Stimulated activated CD4-positive, alpha-beta T cell treated with anti-CD3 and anti-CD28 coated beads, Interleukin-2, amount 100 ng/mL, for 24 hours (primary cell): ENCODE results near the gene RUSC2.

ENCODE experiments used
- DNase-seq, 2 donors: peaks; one replicate each; pipeline ENCODE4 v3.0.0-alpha.2; 2020

The RUSC2 gene, protein sequence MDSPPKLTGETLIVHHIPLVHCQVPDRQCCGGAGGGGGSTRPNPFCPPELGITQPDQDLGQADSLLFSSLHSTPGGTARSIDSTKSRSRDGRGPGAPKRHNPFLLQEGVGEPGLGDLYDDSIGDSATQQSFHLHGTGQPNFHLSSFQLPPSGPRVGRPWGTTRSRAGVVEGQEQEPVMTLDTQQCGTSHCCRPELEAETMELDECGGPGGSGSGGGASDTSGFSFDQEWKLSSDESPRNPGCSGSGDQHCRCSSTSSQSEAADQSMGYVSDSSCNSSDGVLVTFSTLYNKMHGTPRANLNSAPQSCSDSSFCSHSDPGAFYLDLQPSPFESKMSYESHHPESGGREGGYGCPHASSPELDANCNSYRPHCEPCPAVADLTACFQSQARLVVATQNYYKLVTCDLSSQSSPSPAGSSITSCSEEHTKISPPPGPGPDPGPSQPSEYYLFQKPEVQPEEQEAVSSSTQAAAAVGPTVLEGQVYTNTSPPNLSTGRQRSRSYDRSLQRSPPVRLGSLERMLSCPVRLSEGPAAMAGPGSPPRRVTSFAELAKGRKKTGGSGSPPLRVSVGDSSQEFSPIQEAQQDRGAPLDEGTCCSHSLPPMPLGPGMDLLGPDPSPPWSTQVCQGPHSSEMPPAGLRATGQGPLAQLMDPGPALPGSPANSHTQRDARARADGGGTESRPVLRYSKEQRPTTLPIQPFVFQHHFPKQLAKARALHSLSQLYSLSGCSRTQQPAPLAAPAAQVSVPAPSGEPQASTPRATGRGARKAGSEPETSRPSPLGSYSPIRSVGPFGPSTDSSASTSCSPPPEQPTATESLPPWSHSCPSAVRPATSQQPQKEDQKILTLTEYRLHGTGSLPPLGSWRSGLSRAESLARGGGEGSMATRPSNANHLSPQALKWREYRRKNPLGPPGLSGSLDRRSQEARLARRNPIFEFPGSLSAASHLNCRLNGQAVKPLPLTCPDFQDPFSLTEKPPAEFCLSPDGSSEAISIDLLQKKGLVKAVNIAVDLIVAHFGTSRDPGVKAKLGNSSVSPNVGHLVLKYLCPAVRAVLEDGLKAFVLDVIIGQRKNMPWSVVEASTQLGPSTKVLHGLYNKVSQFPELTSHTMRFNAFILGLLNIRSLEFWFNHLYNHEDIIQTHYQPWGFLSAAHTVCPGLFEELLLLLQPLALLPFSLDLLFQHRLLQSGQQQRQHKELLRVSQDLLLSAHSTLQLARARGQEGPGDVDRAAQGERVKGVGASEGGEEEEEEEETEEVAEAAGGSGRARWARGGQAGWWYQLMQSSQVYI (N-terminal part only)

DNA sequence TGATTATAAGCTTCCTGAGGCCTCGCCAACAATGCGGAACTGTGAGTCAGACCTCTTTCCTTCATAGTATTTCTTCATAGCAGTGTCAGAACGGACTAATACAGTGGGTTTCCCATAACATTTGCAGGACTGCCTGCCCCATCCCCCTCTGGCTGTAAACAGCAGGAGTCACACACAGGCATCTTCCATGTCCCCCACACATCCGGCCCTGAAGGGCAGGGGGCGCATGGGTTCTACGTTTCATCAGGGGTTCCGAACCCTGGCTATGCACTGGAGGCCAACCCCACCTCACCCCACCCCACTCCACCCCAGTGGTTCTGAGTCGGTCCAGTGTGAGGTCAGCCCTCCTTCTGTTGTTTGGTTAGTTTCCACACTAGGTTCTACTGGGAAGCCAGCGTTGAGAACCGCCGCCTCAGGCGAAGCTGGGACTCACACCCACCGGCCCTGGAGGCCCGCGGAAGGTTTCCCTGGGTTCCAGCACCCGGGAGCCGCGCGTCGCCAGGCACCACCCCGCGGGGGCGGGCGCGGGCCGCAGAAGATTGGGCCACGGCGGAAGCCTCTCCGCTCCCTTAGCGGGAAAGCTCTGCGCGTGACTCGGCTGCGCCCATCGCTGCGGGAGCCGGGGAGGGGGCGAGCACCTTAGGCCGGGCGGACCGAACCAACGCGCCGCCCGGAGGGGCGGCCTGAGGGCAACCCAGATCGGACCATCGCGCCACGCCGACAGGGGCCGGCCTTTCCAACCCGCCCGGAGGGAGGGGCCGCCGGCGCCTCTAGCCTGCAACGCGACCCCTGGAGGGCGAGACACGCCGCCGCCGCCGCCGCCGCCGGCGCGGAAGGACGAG is at the start of gene RUSC2:
RUSC2 (plus strand) TSS at position 799 of the 842 bp plus-strand sequence. CDS start 56,411 bp downstream, outside the sequence.
- peak; percentile 50 to 73 for DNase-seq

DNA sequence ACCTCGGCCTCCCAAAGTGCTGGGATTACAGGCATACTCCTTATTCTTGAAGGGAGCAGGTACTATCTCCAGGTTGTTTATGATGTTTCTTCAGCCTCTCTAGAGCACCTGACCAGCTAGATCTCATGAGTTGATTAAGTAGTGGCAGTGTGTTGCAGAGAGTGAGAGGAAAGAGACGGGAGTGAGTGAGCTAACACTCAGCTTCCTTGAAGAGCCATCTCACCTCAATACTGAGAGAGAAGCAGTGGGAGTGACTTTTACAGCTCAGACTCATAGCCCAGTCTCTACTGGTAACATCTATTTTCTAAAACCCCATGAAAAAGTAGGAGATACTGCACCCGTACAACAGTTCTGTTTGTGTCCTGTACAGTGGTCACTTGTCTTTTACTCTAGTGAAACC is 43.9 kb upstream of the RUSC2 start:
- no peak for DNase-seq

DNA sequence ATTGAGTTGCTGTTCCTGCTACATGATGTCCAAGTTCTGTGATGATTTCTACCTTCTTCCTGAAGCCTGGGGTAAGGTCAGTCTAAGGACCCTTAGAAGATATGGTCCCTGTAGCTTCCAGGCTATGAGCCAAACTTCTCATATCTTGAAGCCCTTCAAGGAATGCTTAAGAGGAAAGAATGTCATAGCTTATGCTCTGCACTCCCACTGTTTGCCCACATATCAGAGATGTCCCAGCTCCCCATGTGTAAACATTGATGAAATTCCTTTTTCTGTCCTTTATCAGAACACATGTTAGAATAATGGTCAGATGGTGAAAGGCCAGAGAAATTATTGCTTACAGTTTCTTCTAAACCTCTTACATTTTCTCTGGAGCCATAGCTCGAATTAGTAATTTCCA is 41.4 kb upstream of the RUSC2 start:
- no peak for DNase-seq

DNA sequence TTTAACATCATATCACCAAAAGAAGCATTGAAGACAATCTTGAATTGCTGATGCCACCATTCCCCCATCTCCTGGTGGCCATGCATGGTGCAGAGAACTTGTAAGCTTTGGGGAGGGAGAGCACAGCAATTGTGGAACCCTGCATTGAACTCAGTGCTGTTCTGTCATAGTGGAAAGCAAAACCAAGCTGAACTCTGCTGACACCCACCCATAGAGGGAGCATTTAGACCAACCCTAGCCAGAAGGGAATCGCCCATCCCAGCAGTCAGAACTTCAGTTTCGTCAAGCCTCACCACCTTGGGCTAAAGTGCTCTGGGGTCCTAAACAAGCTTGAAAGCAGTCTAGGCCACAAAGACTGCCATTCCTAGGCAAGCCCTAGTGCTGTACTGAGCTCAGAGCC is 37.4 kb upstream of the RUSC2 start:
- no peak for DNase-seq

DNA sequence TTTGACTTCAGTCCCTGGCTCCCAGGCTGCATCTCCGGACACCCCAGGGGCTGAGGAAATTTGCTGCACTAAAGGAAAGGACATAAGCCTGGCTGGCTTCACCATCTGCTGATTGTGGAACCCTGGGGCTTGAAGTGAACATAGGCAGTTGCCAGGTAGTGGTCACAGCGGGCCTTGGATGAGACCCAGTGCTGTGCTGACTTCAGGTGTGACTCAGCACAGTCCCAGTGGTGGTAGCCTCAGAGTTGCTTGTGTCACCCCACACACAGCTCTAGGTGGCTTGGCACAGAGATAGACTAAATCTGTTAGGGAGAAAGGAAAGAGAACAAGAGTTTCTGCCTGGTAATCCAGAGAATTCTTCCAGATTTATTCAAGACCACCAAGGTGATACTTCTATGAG is 36.1 kb upstream of the RUSC2 start:
- DNase-seq = no peak

DNA sequence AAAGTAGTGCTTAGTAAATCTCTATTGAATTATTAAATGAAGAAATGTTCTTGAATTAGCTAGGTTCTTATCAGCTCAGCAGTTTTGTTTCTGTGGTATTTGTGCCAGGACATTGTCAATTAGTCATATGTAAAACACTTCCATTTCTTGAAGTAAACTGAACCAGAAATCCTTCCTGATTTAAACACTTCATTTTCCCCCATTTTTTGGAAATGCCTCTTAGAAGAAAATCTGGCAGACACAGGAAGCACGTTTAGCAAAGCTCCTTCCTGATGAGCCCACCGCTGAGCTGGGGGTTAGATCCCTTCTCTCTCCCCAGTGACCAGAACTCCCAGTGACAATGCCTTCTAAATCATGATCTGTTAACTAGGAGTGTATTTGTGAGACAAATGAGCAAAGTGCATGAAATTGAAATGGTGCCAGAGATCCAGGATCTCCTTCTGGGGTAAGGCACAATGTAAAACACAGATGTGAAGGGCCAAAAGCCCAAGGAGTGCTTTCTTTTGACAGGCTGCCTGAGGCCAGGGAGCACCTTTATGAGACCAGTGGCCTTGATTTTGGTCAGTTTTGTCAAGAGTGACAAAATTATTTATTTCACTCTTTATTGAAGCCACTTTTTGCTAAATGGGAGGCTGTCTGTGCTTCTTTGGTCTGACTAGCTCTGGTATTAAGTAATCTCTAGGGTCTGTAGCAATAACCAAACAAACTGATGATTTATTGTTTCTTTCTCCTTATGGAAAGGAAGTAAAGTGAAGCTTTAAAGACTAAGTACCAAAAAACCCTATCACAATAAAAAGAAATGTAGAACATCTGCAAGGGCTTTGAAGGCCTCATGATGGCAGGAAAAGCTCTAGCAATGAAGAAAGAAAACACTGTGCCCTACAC is 25.5 kb upstream of the RUSC2 start:
- DNase-seq = no peak

DNA sequence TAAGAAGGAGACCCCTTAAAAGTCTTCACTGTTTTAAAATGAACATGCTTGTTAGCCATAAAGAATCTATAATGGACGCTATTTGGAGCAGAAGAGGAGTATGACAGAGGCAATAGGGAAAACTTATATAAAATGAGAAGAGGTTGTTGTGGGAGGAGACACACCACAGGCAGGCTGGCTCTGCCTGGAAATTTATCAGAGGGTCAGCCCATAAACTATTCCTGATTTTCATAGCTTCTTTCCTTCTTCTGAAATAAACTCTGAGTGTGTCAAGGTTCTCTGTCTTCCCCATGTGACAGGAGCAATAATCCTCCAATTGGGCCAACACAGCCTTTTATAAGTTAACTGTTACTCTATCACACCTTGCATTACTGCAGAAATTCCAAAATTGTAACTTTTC is 19.6 kb upstream of the RUSC2 start:
- DNase-seq = no peak

DNA sequence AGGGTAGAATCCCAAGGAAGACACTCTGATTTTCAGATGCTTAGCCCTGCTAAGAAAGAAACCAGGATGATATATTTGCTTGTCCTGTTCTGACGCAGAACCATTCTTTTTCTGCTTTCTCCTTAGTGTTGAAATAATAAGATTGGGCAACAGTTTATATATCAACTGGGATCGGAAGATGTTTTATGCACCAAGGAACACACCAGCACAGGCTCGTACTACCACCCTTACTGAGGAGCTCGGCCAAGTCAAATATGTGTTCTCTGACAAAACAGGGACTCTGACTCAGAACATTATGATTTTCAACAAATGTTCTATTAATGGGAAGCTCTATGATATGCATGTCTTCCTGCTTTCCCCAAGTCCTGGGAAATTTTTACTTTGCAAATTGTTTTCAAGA is 19.0 kb upstream of the RUSC2 start:
- DNase-seq = no peak

DNA sequence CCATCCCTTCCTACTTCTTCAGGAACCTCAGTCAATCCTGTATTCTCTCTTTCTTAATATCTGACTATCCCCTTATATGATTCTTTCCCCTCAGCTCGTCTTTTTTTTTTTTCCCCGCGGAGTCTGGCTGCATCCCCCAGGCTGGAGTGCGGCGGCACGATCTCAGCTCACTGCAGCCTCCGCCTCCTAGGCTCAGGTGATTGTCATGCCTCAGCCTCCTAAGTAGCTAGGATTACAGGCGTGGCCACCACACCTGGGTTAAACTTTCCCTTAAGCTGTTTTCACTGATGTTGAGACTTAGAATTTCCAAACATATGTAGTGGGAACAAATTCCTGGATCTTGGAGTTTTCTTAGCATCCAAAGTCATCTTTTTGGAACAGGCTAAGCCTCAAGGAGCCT is 13.3 kb upstream of the RUSC2 start:
- DNase-seq = no peak

DNA sequence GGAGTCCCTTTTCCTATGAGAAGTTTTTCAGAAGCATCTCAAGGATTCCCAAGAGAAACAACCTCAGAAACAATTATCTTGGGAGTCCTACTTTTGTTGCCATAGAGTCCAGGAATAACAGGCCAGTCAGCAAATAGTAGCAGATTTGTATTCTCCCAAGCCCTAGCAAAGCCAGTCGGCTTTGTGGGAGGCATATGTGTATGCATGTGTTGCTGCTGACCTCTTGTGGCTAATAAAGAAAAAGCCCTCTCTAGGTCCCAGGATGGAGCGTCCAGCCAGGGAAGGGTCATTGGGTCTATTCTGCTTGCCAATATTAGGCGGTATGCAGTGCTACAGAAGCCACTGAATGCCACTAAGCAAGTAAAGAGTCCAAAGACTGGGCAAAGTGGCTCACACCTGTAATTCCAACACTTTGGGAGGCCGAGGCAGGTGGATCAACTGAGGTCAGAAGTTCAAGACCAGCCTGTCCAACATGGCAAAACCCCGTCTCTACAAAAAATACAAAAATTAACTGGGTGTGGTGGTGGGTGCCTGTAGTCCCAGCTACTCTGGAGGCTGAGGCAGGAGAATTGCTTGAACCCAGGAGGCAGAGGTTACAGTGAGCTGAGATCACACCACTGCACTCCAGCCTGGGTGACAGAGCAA is 12.6 kb upstream of the RUSC2 start:
- DNase-seq = peak; percentile 10 to 28

DNA sequence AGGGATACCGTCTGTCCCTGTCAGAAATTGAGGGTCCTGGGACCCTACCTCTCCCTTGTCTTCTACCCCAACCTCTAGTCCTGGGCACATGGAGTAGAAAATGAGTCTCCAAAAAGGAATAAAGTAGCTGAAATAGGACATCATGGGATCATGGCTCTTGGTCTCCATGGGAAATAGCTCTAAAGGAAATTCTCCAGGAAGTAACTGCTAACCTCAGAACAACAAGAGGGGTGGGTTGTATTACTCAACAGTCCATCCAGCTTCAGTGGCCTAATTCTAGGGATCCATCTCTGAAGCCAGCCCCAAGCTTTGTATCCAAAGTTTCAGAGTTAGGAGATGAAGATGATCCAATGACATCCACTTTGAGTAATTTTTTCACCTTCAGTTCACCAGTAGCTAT is 11.0 kb upstream of the RUSC2 start:
- no peak for DNase-seq

DNA sequence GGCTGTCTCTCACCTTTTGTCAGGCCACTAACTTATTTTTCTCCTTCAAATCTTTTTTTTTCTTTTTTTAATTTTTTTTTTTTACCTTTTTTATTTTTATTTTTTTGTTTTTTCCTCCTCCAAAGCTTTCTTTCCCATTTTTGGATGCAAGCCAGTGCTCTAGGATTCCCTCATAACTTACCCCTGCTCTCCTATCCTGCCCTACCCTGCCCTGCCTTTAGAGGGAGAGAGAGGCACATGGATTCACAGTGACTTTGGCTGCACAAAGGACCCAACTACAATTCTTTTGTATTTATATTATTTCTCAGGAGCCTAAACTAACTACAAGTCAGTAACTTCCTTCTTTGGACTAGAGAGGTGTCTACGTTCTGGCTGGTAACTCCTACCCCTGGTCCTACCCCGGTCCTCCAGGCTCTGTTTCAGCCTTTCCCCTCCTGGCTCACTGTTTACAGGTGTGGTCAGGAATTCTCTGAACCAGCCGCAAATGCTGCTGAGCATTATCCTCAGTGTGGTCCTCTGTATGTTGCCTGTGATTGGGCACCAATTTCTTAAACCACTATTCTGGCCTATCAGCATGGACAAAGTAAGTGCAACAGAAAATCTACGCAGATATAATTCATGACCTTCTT is 8.4 kb upstream of the RUSC2 start:
- peak; percentile 23 to 26 for DNase-seq

DNA sequence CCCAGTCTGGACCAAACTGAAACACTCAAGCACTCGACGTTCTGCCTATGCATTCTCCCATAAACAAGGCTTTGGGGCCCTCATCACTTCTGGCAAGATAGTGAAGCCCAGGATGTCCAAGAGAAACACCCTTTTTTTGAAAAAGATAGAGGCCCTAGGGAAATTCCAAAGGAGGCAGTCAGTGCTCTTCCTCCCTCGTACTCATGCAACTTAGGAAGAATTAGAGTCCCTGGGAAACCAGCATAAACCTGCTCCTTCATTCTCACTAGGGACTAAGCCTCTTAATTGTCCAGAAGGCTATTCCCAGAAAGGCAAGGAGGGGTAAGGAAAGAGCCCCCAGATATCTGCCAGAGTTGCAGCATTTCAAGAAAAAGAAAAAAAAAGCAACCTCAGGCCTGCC is 7.8 kb upstream of the RUSC2 start:
- DNase-seq = no peak

DNA sequence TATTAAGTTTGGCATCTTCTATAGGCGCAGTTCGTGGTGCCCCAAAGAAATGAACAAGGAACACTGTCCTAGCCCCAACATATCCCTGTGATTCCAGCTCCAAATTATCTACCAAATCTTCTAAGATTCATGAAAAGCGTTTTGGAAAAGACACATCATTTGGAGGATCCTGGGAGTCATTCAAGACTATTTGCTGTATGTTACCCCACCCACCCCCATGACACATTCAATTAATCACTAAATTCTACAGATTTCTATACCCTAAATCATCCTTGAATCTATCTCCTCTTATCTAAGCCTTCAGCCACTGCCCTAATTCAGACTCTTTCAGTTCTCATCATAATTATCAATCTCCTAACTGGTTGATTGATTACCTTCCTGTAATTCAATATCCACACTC is 5.5 kb upstream of the RUSC2 start:
- no peak for DNase-seq

DNA sequence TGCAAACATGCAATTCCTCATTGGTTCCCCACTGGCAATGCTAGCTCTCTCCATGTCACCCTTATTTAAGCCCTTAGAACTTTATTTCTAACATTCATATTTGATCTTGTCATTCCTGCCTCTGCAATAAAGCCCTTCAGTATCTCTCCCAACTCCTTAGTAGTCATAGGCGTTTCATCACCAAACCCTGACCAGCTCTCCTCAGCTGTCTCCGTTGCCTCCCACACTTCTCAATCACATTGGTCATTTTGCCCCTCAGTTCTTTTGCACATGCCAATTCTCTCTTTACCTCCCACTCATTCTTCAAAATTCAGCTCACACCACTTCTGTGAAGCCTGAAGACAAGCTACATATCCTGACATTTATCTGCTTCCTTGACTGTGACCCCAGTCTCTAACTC is 2.8 kb upstream of the RUSC2 start:
- DNase-seq = no peak

DNA sequence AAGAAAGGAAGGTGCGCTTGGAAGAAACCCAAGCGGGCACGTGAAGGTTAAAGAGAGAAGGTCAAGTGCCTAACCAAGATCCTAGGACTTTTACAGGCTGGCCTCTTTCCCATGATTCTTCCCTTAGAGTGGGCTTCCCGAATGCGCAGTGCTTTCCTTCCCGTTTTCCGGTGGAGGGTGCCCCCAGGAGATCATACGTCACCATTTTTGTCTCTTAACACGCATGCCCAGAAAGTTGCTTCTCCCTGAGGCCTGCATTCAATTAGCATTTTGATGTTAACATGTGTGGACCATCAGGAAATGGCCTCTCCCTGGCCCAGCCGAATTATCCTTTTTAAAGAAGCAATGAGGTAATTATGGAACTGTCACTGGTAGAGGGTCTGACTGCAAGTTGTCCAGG is 1.9 kb upstream of the RUSC2 start:
- DNase-seq = no peak

DNA sequence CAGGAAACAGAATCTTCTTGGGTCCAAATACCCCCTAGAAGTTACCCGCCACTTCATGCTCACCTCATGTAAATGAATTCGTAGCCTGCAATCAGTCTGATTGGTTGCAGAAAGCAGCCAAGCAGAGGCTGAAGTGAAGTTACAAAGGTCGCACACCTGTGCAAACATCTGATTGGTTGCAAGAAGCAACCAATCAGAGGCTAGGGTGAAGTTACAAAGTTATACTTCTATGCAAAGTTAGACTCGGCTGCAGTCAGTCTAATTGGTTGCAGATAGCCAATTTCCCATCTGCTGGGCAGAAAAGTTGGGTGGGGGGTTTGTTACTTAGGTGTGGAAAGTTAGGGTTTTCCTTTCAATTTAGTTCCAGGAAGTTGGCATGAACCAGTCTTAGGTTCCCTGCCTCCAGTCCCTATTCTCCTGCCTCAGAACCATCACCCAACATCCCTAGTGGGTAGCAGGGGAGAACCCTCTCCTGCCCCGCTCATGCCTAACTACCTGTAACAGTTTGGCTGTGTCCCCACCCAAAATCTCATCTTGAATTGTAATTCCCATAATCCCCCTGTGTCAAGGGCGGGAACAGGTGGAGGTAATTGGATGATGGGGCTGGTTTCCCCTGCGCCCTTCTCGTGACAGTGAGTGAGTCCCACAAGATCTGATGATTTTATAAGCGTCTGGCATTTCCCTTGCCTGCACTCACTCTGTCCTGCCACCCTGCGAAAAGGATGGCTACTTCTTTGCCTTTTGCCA is 1.2 kb upstream of the RUSC2 start:
- DNase-seq = no peak

DNA sequence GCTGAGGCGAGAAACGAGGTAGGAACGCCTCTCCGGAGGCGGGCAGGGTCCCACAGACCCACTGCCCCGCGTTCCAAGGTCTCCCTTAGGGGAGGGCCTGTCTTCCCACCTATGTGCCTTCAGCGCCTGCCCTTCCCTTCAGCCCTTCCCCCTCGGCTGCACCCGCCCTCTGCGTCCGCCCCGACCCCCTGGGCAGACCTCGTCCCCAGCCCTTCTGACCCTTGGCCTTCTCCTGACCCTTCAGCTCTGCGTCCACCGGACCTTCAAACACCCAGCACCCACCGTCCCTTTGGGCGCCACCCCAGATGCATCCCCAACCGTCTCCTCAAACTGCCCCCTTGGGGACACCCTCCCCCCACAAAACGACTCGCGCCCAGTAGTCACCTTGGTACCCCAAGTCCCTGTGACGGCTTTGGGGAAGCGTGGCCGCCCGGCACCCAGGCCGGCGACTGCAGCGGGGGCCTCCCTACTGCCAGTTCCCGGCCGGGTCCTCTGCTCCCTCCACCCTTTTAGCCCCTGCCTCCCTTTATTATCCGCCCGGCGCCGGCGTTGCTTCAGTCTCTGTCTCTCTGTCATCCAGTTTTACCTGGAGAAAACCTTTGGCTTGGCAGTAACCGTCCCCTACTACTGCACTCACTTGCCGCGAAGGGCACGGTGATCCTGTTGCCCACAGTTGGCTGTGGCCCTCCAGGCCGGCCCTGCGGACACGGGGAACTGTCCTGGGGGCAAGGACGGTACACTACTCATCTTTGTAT is 421 bp downstream of the RUSC2 start:
- DNase-seq = peak in 1 of 2 donors; percentile 10
